GM18951 (cell line): ENCODE measurements around the gene KCNMB2.

Source experiments
- POLR2A ChIP-seq: IDR thresholded peaks from 4 replicates; pipeline ENCODE4 v1.6.1; 2011; ENCODE audit warnings: mild to moderate bottlenecking; ENCODE audit not compliant: insufficient read length, insufficient read depth; ENCODE audit errors: extremely low read depth
- in situ Hi-C: fragments of 300-500 bp; cut with MboI; formaldehyde crosslinking; loops from one replicate; pipeline ENCODE4 v1.12.0; 2022; ENCODE audit warnings: low sequenced_read_pairs, mixed read lengths, inconsistent platforms; ENCODE audit not compliant: unreplicated experiment

Gene KCNMB2

DNA sequence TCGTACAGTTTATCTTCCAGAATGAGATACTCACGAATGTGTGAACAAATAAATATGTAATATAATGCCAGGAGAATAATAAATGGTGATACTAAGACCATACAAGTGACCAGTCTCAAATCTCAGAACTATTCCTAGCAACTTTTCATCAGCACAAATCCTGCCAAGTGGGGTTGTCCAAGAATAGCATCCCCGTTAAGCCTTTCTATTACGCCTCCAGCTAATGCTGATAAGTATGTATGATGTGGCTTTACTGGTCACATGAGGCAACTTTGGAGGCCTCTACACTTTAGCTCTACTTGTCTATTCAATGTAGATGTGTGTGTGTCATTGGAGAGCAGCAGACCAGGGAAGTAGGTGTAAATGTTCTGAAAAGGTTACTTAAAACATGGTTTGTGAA, 129.5 kb downstream of the KCNMB2 start:
- in situ Hi-C loops, result no loop called here
- TF ChIP-seq POLR2A, result no peak

- in situ Hi-C loops, result no loop called here
- TF ChIP-seq POLR2A, result no peak
Measured at GRCh38 chr3:178669022-178669601, 132.9 kb downstream of the KCNMB2 start.

DNA sequence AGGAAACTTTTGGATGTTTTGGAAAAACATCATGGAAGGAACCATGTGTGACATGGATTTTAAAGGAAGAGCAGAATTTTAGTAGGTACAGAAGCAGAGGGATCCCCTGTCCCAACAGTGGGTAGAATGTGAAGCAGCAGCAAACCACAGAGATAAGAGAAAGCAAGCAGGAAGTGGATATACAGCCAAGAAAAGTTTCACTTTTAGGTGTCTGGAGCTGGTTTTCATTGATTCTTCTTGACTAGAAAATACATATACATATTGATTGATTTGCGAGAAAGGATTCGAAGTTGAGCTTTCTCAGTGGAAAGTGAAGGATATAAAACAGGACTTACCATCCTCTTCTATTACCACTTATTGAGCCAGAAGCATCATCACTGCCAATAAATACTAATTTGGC, 133.5 kb downstream of the KCNMB2 start:
- in situ Hi-C loops, result no loop called here

DNA sequence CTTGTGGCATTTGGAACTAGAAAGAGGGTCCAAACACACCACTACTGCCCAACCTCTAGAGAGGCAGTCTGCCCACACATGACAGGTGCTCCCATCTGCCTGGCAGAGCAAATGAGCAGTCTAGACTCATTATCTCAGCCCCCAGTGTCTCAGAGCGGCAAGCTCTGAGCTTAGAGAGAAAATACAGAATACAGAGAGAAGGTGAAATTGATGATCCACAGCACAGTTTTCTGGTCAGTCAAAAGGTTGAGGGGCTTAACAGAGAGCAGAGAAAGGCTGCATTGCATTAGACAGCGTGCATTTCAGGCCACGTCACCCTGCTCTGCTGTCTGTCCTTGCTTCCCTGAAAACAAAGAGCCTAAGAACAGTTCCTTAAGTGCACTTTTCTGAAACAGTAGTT, 135.1 kb downstream of the KCNMB2 start:
- no peak for TF ChIP-seq POLR2A
- in situ Hi-C loops, result no loop called here

More for the DNA sequence above, 133.5 kb downstream of the KCNMB2 start:
- TF ChIP-seq POLR2A, result no peak

DNA sequence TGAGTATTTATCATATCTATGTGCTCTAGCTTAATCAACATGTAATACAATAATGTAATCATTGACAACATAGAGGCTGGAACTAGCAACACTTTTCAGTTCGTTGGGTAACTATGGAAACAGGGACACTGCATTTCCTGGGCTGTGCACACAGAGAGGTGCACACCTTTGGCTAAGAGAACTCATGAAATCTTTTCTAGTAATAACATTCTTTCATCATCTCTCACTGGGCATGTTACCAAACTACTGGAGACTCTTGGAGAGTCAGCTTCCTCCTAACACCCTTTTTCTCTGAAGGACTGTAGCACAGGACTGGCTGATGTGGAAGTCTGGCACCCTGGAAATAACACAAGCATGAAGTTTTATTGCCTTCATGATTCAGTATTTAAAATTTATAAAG, 135.6 kb downstream of the KCNMB2 start:
- in situ Hi-C loops, result no loop called here
- no peak for TF ChIP-seq POLR2A

DNA sequence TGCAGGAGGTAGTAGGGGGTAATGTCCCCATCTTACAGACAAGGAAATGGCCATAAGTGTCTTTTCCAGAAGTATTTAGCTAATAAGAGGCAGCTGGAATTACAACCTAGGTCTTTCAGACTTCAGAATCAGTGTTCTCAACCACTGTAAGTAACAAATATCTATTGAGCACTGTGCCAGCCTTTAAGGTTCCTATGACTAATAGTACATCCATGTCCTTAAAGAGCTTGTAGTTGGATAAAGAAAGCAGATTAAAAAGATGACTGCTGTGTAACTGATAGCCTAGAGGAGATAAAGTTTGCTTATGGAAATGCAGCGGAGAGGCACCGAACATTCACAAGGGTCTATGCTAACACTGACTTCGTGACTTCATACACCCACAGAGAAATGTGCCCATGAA, 136.0 kb downstream of the KCNMB2 start:
- TF ChIP-seq POLR2A, result no peak
- in situ Hi-C loops, result no loop called here

DNA sequence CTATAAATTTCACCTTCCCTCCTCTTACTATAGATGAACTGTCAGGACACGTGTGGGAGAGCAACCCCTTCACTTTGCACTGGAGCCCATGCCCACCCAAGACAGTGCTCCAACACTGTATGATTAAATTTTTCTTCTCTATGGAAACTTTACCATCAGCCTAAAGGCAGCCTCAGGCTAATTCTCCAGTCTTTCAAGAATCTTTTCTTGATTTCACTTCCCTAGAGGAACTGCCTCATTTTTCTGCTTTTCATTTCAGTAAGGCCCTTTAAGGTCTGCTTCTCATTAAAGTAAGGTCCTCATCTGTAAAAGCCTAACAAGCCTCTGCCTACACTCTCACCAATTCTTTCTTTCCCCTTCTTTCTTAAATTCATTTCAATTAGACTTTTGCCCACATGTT, 137.3 kb downstream of the KCNMB2 start:
- in situ Hi-C loops, result no loop called here
- no peak for TF ChIP-seq POLR2A

DNA sequence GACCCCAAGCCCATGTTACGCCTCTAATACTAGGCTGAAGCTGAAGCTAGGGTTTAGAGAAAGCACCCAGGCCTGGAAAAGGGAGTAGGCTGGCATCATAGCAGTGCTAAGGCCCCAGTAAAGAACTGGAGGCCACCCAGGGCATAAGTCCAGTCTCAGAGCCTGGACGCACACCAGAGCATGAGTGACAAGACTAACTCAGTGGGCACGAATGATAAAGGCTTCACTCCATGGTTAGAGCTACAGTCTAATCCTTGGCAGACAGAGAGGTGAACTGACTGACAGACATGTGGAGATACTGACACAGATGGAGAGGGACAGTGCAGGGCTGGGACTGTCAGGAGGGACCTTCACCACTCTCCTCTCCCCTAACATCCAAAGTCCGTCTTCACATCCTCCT, 139.8 kb downstream of the KCNMB2 start:
- no peak for TF ChIP-seq POLR2A
- in situ Hi-C loops, result no loop called here

DNA sequence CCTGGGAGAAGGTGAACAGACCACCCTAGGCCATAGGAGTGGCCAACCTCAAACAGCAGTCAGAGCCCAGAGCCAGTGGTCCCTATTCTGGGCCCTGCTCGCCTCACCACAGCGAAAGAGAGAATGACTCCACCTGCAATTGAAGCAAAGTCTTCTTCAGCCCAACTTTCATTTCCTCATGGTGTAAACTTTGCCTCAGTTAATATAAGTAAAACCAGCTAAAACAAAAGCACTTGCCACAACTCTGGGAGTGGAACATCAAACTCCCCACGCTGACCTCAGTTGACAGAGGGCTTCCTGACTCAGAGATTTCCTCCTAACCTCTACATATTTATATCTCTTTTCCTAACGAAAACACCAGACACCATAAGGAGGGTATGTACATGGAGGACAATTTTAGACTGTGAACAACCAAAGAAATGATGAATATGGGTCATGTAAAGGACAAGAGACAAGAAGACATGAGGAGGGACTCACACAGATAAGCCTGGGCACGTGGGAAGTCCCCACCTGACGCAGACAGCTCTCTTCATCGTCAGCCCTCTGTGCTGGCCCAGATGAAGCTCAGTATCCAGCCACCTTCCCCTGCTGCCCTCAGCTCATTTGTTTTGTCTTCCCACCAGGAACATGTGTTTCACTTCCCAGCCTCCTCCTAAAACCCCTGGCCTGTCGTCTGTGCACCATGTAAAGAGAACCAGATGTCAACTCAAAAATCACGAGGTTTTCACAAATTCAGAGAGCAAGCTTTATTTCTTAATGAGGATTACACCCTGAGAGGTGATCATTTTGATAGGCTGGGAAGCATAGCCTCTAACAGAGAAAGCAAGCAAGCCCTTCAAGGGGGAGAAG, 140.9 kb downstream of the KCNMB2 start:
- in situ Hi-C loops, result no loop called here
- no peak for TF ChIP-seq POLR2A

GRCh38 chr3:178677961-178678360, 141.7 kb downstream of the KCNMB2 start:
- in situ Hi-C loops, result no loop called here
- TF ChIP-seq POLR2A, result no peak

DNA sequence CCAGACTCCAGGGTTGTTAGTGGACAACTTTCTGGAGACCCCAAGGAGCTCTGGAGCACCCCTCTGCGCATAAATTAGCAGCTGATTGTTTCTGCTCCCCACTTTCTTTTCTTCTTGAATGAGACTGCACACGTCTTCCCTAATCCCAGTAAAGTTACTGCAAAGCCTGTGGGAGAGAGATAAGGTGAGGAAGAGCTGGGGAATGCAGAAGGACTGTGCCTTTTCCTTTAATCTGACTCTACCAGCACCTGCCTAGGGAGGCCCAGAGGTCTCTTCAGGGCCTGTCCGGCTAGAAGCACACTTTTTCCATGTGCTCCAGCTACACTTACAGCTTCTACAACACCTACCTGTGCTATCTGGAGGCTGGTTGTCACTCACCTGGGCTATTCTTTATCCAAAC, 143.8 kb downstream of the KCNMB2 start:
- in situ Hi-C loops, result no loop called here

GRCh38 chr3:178680489-178680888, 144.3 kb downstream of the KCNMB2 start:
- in situ Hi-C loops, result no loop called here
- no peak for TF ChIP-seq POLR2A

More for the DNA sequence above, 143.8 kb downstream of the KCNMB2 start:
- no peak for TF ChIP-seq POLR2A

- no peak for TF ChIP-seq POLR2A
- in situ Hi-C loops, result no loop called here
Measured at GRCh38 chr3:178684881-178685590, 148.8 kb downstream of the KCNMB2 start.

- in situ Hi-C loops, result no loop called here
- TF ChIP-seq POLR2A, result no peak
Measured at GRCh38 chr3:178685591-178685906, 149.3 kb downstream of the KCNMB2 start.
